Stimulated activated CD8-positive, alpha-beta memory T cell treated with anti-CD3 and anti-CD28 coated beads, Interleukin-7, amount 100 ng/mL, for 1 hour (primary cell): Measurements from ENCODE around the gene KRTAP5-8.
"Not testable (repeated sequence)": the region's sequence is repeated elsewhere in the genome, so short reads cannot be mapped to it uniquely, and the experiment has no call there.

Experiments
- DNase-seq, 2 donors: peaks; one replicate each; pipeline ENCODE4 v3.0.0-alpha.2; 2020; ENCODE audit warnings: low read depth in 2 of 2

The KRTAP5-8 gene

GRCh38 chr11:71543866-71544265, 6.0 kb downstream of the KRTAP5-8 start:
- no peak for DNase-seq

- DNase-seq, result no peak
Observed at GRCh38 chr11:71544525-71545214, 6.8 kb downstream of the KRTAP5-8 start.

GRCh38 chr11:71545405-71545966, 7.7 kb downstream of the KRTAP5-8 start:
- no peak for DNase-seq

- no peak for DNase-seq
Observed at GRCh38 chr11:71548120-71548519, 10.3 kb downstream of the KRTAP5-8 start, which contains the start of gene KRTAP5-9. TSS of gene KRTAP5-9 (plus strand) at chr11:71548420. CDS start at chr11:71548658, 238 bp downstream.

GRCh38 chr11:71548716-71549151, 10.9 kb downstream of the KRTAP5-8 start:
- no peak for DNase-seq

- DNase-seq, result no peak
Observed at GRCh38 chr11:71551711-71552110, 13.9 kb downstream of the KRTAP5-8 start.

GRCh38 chr11:71554996-71555395, 17.2 kb downstream of the KRTAP5-8 start:
- DNase-seq, result no peak

GRCh38 chr11:71555508-71555907, 17.7 kb downstream of the KRTAP5-8 start:
- no peak for DNase-seq

GRCh38 chr11:71556018-71556417, 18.2 kb downstream of the KRTAP5-8 start:
- no peak for DNase-seq

- no peak for DNase-seq
Observed at GRCh38 chr11:71557257-71557656, 19.4 kb downstream of the KRTAP5-8 start.

GRCh38 chr11:71558996-71559395, 21.2 kb downstream of the KRTAP5-8 start:
- DNase-seq, result no peak

GRCh38 chr11:71562120-71562519, 24.3 kb downstream of the KRTAP5-8 start:
- no peak for DNase-seq

- DNase-seq, result no peak
Observed at GRCh38 chr11:71563406-71563805, 25.6 kb downstream of the KRTAP5-8 start.

GRCh38 chr11:71564430-71564829, 26.6 kb downstream of the KRTAP5-8 start:
- DNase-seq, result no peak

- no peak for DNase-seq
Observed at GRCh38 chr11:71565263-71565662, 27.4 kb downstream of the KRTAP5-8 start, which contains the start of gene KRTAP5-10. TSS of gene KRTAP5-10 (plus strand) at chr11:71565563. CDS start at chr11:71565588, 25 bp downstream.

- no peak for DNase-seq
Observed at GRCh38 chr11:71566081-71566620, 28.3 kb downstream of the KRTAP5-8 start.

- not testable (repeated sequence) for DNase-seq
Observed at GRCh38 chr11:71566626-71567599, 29.1 kb downstream of the KRTAP5-8 start.

GRCh38 chr11:71567633-71568032, 29.8 kb downstream of the KRTAP5-8 start:
- DNase-seq, result not testable (repeated sequence)

- no peak for DNase-seq
Observed at GRCh38 chr11:71568704-71569349, 31.0 kb downstream of the KRTAP5-8 start.

GRCh38 chr11:71571101-71571850, 33.5 kb downstream of the KRTAP5-8 start:
- not testable (repeated sequence) for DNase-seq

GRCh38 chr11:71572811-71573210, 35.0 kb downstream of the KRTAP5-8 start:
- no peak for DNase-seq
